Heart left ventricle (tissue), 13 donors: Measurements from ENCODE around the gene TPST2.

Experiments
- POLR2A ChIP-seq, 2 donors: fragments of 450-650 bp; IDR thresholded peaks; one replicate each; pipeline ENCODE4 v1.6.1; 2017; ENCODE audit warnings: antibody characterized with exemption in 2 of 2, mild to moderate bottlenecking in 2 of 2, moderate library complexity in 2 of 2
- TF ChIP-seq, protein P1 (sequence below), 12 donors: fragments of 200-600 bp; sonication (generic) in 4 of 12; IDR thresholded peaks; one replicate each; pipeline versions ENCODE4 v1.5.0 to v1.8.0; 2018 to 2022; ENCODE audit warnings: antibody characterized with exemption in 12 of 12, mild to moderate bottlenecking in 5 of 12
- donor health status: ischemic (EF 13 %, LVEDD 7.1; RV severe dilation, severe dysfunction).
- donor health status: DM: no; HTN: yes; CAD: no.
- donor health status: DM: no; HTN: no; CAD: no.
- donor health status: ischemic (EF 25% LVEDD 6.9; RV normal size, moderate dysfunction).
- donor health status: ischemic (EF 25% LVEDD 5.7; RV mildly dilated, moderate dysfunction).
- donor health status: ischemic (EF 35%, LVEDD 5.7; RV mildly dilated, moderate dysfunction).
- donor health status: nonischemic (EF 11% LVEDD 7.7; RV severe dilation, severe dysfunction).
- donor health status: DM: yes; HTN: yes; CAD: no.
- donor health status: PGD.
- donor health status: ischemic (EF 29% LVEDD 5.4; RV normal size, mild dysfunction).
- donor health status: nonischemic (EF 23%, LVEDD 6.1; RV moderate dilation, normal function).

DNA sequence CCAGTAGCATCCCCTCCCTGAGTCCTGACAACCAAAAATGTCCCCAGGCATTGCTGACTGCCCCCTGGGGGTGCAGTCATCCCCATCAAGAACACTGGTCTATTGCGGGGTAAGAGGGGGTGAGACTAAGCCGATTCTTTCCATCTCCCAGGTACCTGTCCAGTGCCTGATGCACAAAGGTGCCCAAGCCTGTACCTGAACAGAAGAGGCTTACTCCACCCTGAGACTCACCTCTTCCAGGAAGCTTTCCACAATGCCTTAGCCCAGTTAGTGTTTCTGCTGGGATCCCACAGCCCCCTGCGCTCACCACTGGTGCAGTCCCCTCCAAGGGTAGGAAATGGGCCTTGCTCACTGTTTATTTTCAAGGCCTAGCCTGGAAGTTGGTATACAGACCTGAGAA lies 22.9 kb downstream of the TPST2 start:
- no peak for TF ChIP-seq POLR2A (IDR thresholded peaks at IDR 0.05)
- TF ChIP-seq, protein P1, sequence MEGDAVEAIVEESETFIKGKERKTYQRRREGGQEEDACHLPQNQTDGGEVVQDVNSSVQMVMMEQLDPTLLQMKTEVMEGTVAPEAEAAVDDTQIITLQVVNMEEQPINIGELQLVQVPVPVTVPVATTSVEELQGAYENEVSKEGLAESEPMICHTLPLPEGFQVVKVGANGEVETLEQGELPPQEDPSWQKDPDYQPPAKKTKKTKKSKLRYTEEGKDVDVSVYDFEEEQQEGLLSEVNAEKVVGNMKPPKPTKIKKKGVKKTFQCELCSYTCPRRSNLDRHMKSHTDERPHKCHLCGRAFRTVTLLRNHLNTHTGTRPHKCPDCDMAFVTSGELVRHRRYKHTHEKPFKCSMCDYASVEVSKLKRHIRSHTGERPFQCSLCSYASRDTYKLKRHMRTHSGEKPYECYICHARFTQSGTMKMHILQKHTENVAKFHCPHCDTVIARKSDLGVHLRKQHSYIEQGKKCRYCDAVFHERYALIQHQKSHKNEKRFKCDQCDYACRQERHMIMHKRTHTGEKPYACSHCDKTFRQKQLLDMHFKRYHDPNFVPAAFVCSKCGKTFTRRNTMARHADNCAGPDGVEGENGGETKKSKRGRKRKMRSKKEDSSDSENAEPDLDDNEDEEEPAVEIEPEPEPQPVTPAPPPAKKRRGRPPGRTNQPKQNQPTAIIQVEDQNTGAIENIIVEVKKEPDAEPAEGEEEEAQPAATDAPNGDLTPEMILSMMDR (IDR thresholded peaks at IDR 0.05) = no peak
